ENCODE data around the gene COLGALT1.

Gene COLGALT1

GRCh38 chr19:17575871-17576757 is 20.7 kb downstream of the COLGALT1 start:
- Histone ChIP-seq H3K9ac (ENCODE audit: insufficient read length, low read depth) (peak overlapping the region; percentile 17), H3K9me3 (ENCODE audit: insufficient read depth, low read length) (no peaks in the 10 kb centered on the region), H3K27me3 (ENCODE audit: insufficient read depth, insufficient read length) (no peaks in the 10 kb centered on the region), H3K4me1 (ENCODE audit: insufficient read depth, insufficient read length) (peaks cover 29% of the 10 kb centered on the region), H3K4me3 (ENCODE audit: insufficient read length, low read depth) (no peak overlapping the region), H3K36me3 (ENCODE audit: insufficient read depth, insufficient read length, low read length) (peaks cover 75% of the 10 kb centered on the region)
- TF ChIP-seq YY1 (IDR thresholded peaks at IDR 0.05; ENCODE audit: insufficient read depth, insufficient read length): no peak
- TF ChIP-seq ZNF274 (IDR thresholded peaks at IDR 0.05; ENCODE audit: low read depth, low read length): no peak
- no peak for TF ChIP-seq SUZ12 (IDR thresholded peaks at IDR 0.05; ENCODE audit: extremely low read depth, insufficient read depth, insufficient read length)
- no peak for DNase-seq (ENCODE audit: low read depth, low spot score)

GRCh38 chr19:17576758-17577456 is 21.5 kb downstream of the COLGALT1 start:
- peak; percentile 92 for DNase-seq (ENCODE audit: low read depth, low spot score)
- Histone ChIP-seq H3K9ac (ENCODE audit: insufficient read length, low read depth) (peak overlapping the region; percentile 46), H3K27me3 (ENCODE audit: insufficient read depth, insufficient read length) (no peaks in the 10 kb centered on the region), H3K9me3 (ENCODE audit: insufficient read depth, low read length) (no peaks in the 10 kb centered on the region), H3K4me3 (ENCODE audit: insufficient read length, low read depth) (no peak overlapping the region), H3K36me3 (ENCODE audit: insufficient read depth, insufficient read length, low read length) (peaks cover 75% of the 10 kb centered on the region), H3K4me1 (ENCODE audit: insufficient read depth, insufficient read length) (peaks cover 30% of the 10 kb centered on the region)
- TF ChIP-seq ZNF274 (IDR thresholded peaks at IDR 0.05; ENCODE audit: low read depth, low read length) (no peak), YY1 (IDR thresholded peaks at IDR 0.05; ENCODE audit: insufficient read depth, insufficient read length) (no peak), SUZ12 (IDR thresholded peaks at IDR 0.05; ENCODE audit: extremely low read depth, insufficient read depth, insufficient read length) (no peak)

- no peak for TF ChIP-seq YY1 (IDR thresholded peaks at IDR 0.05; ENCODE audit: insufficient read depth, insufficient read length)
- no peak for TF ChIP-seq ZNF274 (IDR thresholded peaks at IDR 0.05; ENCODE audit: low read depth, low read length)
- no peak for TF ChIP-seq SUZ12 (IDR thresholded peaks at IDR 0.05; ENCODE audit: extremely low read depth, insufficient read depth, insufficient read length)
- no peaks in the 10 kb centered on the region for H3K9me3 ChIP-seq (ENCODE audit: insufficient read depth, low read length)
- peaks cover 30% of the 10 kb centered on the region for H3K4me1 ChIP-seq (ENCODE audit: insufficient read depth, insufficient read length)
- peak overlapping the region; percentile 77 for H3K9ac ChIP-seq (ENCODE audit: insufficient read length, low read depth)
- H3K4me3 ChIP-seq (ENCODE audit: insufficient read length, low read depth): no peak overlapping the region
- DNase-seq (ENCODE audit: low read depth, low spot score): no peak
- H3K27me3 ChIP-seq (ENCODE audit: insufficient read depth, insufficient read length): no peaks in the 10 kb centered on the region
- H3K36me3 ChIP-seq (ENCODE audit: insufficient read depth, insufficient read length, low read length): peaks cover 75% of the 10 kb centered on the region
These were observed 22.1 kb downstream of the COLGALT1 start for GRCh38 chr19:17577457-17578097.

DNA sequence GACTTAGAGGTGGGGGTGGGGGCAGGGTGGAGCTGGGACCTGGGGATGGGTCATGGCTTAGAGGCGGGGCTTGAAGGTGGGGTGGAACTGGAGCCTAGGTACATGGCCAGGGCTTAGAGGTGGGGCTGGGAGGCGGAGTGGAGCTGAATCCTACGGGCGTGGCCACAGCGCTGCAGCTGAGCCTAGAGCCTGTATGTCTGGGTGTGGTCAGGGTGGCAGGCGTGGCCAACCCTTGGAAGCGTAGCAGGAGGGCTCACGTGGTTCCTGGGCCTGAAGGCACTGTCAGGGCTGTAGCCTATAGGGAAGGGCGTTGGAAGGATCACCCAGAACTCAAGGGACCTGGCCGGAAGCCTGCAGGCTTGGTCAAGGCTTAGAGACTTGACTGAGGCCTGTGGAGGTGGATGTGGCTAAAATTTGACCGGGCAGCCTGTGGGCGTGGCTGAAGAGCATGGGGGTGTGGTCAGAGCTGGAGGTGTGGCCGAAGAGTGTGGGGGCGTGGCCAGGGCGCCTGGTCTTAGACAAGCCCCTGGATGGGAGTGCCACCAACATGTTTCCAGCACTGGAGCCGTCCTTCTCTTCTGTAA is 24.3 kb downstream of the COLGALT1 start:
- no peaks in the 10 kb centered on the region for H3K27me3 ChIP-seq (ENCODE audit: insufficient read depth, insufficient read length)
- DNase-seq (ENCODE audit: low read depth, low spot score): peak; percentile 72
- no peak overlapping the region for H3K4me3 ChIP-seq (ENCODE audit: insufficient read length, low read depth)
- peaks cover 30% of the 10 kb centered on the region for H3K4me1 ChIP-seq (ENCODE audit: insufficient read depth, insufficient read length)
- H3K36me3 ChIP-seq (ENCODE audit: insufficient read depth, insufficient read length, low read length): peaks cover 68% of the 10 kb centered on the region
- peak overlapping the region; percentile 66 for H3K9ac ChIP-seq (ENCODE audit: insufficient read length, low read depth)
- no peak for TF ChIP-seq ZNF274 (IDR thresholded peaks at IDR 0.05; ENCODE audit: low read depth, low read length)
- TF ChIP-seq SUZ12 (IDR thresholded peaks at IDR 0.05; ENCODE audit: extremely low read depth, insufficient read depth, insufficient read length): no peak
- TF ChIP-seq YY1 (IDR thresholded peaks at IDR 0.05; ENCODE audit: insufficient read depth, insufficient read length): no peak
- no peaks in the 10 kb centered on the region for H3K9me3 ChIP-seq (ENCODE audit: insufficient read depth, low read length)

- Histone ChIP-seq H3K36me3 (ENCODE audit: insufficient read depth, insufficient read length, low read length) (peaks cover 63% of the 10 kb centered on the region), H3K27me3 (ENCODE audit: insufficient read depth, insufficient read length) (no peaks in the 10 kb centered on the region), H3K4me1 (ENCODE audit: insufficient read depth, insufficient read length) (peaks cover 30% of the 10 kb centered on the region), H3K9me3 (ENCODE audit: insufficient read depth, low read length) (no peaks in the 10 kb centered on the region), H3K9ac (ENCODE audit: insufficient read length, low read depth) (peak overlapping the region; percentile 66), H3K4me3 (ENCODE audit: insufficient read length, low read depth) (no peak overlapping the region)
- no peak for TF ChIP-seq ZNF274 (IDR thresholded peaks at IDR 0.05; ENCODE audit: low read depth, low read length)
- no peak for TF ChIP-seq SUZ12 (IDR thresholded peaks at IDR 0.05; ENCODE audit: extremely low read depth, insufficient read depth, insufficient read length)
- no peak for TF ChIP-seq YY1 (IDR thresholded peaks at IDR 0.05; ENCODE audit: insufficient read depth, insufficient read length)
- no peak for DNase-seq (ENCODE audit: low read depth, low spot score)
These were observed 25.2 kb downstream of the COLGALT1 start for GRCh38 chr19:17580470-17581144.

- TF ChIP-seq SUZ12 (IDR thresholded peaks at IDR 0.05; ENCODE audit: extremely low read depth, insufficient read depth, insufficient read length) (no peak), ZNF274 (IDR thresholded peaks at IDR 0.05; ENCODE audit: low read depth, low read length) (no peak), YY1 (IDR thresholded peaks at IDR 0.05; ENCODE audit: insufficient read depth, insufficient read length) (no peak)
- no peaks in the 10 kb centered on the region for H3K9me3 ChIP-seq (ENCODE audit: insufficient read depth, low read length)
- no peaks in the 10 kb centered on the region for H3K27me3 ChIP-seq (ENCODE audit: insufficient read depth, insufficient read length)
- no peak overlapping the region for H3K9ac ChIP-seq (ENCODE audit: insufficient read length, low read depth)
- peaks cover 55% of the 10 kb centered on the region for H3K36me3 ChIP-seq (ENCODE audit: insufficient read depth, insufficient read length, low read length)
- peaks cover 27% of the 10 kb centered on the region for H3K4me1 ChIP-seq (ENCODE audit: insufficient read depth, insufficient read length)
- no peak overlapping the region for H3K4me3 ChIP-seq (ENCODE audit: insufficient read length, low read depth)
- DNase-seq (ENCODE audit: low read depth, low spot score): no peak
These were observed 25.9 kb downstream of the COLGALT1 start for GRCh38 chr19:17581211-17581874.

Measured in NT2/D1 (cell line).